ENCODE results near the gene COX7B.
"Not testable (repeated sequence)": the region's sequence is repeated elsewhere in the genome, so short reads cannot be mapped to it uniquely, and the experiment has no call there.

Gene COX7B, protein sequence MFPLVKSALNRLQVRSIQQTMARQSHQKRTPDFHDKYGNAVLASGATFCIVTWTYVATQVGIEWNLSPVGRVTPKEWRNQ

DNA sequence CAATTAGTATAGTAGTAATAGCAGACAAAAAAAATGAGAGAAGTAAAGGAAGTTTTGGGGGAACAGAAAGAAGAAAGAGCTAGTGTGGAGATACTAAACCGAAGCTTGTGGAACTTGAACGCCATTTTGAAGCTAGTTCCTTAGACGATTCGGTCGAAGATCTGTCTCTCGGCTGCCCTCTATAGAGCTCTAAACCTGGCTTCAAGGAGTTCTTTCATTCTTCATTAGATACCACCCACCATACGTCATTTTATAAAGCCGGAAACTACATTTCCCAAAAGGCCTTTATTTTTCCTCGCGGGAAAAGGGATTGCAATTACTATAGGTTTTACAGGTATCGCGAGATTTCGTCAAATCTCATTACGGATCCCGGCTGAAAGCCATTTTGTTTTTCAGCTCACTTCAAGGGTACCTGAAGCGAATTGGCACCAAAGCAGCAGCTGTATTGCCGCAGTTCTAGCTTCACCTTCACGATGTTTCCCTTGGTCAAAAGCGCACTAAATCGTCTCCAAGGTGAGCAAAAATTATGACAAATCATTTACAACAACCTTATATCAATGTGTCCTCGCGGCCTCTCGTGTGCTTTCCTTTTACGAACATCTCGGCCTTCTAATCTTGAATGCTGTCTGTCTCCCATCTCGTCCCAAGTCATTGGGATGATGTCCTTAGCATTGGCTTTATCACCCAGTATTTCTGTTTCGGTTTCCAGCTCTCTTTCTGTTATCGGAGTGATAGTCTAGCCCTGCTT is at the start of gene COX7B:
TSS of gene COX7B (plus strand) at position 388 of the 748 bp plus-strand sequence. CDS start at position 474, 86 bp downstream.
- Mint-ChIP-seq H3K27ac (peak within 1 kb of the TSS; percentile 99), H3K9me3 (no peaks in the 10 kb centered on the region), H3K4me3 (peak within 1 kb of the TSS; percentile 96), H3K4me1 (peaks cover 30% of the 10 kb centered on the region), H3K36me3 (peaks cover 25% of the 10 kb centered on the region), H3K27me3 (no peaks in the 10 kb centered on the region)
- DNase-seq = peak; percentile 73
- CTCF ChIA-PET = interaction anchor here (0.7 to 2.4 kb wide), 7 partner anchors 10 to 1344 kb away, joined by 3 to 9 read pairs (median 3); partner anchors contain the start of genes ATP7A and FGF16

DNA sequence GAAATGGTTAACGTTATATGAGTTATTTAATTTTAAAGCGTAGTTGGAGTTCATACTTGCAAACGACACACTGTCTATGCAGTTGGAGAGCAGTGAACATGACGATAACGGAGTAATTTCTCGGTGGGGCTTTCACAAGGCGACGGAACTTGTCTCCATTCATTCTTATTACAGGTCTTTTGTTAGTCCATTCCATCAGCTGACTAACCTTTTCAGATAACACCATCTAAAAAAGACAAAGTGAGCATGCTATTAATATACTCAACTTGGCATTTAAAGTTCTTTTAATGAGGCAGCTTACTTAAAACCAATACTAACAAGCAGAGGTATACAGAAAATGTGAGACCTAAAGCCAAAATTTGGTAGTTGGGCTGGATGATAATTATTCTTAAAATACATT is 23.9 kb upstream of the COX7B start:
- CTCF ChIA-PET = no interaction called here
- no peak for DNase-seq

DNA sequence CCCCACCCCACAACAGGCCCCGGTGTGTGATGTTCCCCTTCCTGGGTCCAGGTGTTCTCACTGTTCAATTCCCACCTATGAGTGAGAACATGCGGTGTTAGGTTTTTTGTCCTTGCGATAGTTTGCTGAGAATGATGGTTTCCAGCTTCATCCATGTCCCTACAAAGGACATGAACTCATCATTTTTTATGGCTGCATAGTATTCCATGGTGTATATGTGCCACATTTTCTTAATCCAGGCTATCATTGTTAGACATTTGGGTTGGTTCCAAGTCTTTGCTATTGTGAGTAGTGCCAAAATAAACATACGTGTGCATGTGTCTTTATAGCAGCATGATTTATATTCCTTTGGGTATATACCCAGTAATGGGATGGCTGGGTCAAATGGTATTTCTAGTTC is 17.9 kb upstream of the COX7B start:
- H3K36me3 Mint-ChIP-seq, H3K27ac Mint-ChIP-seq, H3K9me3 Mint-ChIP-seq, DNase-seq, CTCF ChIA-PET, H3K4me3 Mint-ChIP-seq, H3K4me1 Mint-ChIP-seq, H3K27me3 Mint-ChIP-seq: not testable (repeated sequence)

More for the DNA sequence above, 23.9 kb upstream of the COX7B start:
- Mint-ChIP-seq H3K4me1 (peaks cover 2% of the 10 kb centered on the region), H3K27ac (no peak overlapping the region), H3K27me3 (no peaks in the 10 kb centered on the region), H3K36me3 (peaks cover 15% of the 10 kb centered on the region), H3K9me3 (no peaks in the 10 kb centered on the region), H3K4me3 (no peak overlapping the region)

DNA sequence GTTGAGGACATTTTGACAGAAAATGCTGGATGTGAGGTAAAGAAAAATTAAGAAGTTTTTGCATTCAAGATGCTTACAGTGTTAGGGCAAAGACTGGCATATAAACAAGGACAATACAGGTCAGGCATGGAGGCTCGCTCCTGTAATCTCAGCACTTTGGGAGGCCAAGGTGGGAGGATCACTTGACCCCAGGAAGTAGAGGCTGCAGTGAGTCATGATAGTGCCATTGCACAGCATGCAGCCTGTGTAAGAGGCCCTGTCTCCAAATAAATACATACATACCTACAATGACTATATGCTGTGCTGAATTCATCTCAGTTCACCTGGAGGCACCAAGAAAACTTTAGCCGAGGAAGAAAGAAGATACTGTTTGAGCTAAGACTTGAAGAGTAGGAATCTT is 6.4 kb upstream of the COX7B start:
- Mint-ChIP-seq H3K27ac (no peak overlapping the region), H3K9me3 (no peaks in the 10 kb centered on the region), H3K4me3 (peak overlapping the region; percentile 54), H3K36me3 (peaks cover 16% of the 10 kb centered on the region), H3K27me3 (no peaks in the 10 kb centered on the region), H3K4me1 (peaks cover 21% of the 10 kb centered on the region)
- CTCF ChIA-PET = no interaction called here
- DNase-seq = no peak

DNA sequence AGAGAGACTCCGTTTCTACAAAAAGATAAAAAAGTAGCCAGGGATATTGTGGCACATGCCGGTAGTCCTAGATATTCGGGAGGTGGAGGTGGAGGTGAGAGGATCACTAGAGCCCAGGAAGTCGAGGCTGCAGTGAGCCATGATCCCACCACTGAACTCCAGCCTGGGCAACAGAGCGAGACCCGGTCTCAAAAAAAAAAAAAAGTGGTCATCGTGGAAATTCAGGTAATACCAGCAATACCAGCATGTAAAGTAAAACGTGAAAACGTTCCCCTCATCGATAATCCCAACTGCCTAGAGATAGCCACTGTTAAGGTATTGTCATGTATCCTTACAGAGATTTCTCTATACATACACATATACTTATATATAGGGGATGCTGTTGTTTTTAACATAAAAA is 5.6 kb upstream of the COX7B start:
- no peak for DNase-seq
- no peaks in the 10 kb centered on the region for H3K9me3 Mint-ChIP-seq
- H3K4me3 Mint-ChIP-seq = peak overlapping the region; percentile 93
- H3K27me3 Mint-ChIP-seq = no peaks in the 10 kb centered on the region
- peaks cover 23% of the 10 kb centered on the region for H3K4me1 Mint-ChIP-seq
- peaks cover 16% of the 10 kb centered on the region for H3K36me3 Mint-ChIP-seq
- H3K27ac Mint-ChIP-seq = peak overlapping the region; percentile 100
- CTCF ChIA-PET = no interaction called here

DNA sequence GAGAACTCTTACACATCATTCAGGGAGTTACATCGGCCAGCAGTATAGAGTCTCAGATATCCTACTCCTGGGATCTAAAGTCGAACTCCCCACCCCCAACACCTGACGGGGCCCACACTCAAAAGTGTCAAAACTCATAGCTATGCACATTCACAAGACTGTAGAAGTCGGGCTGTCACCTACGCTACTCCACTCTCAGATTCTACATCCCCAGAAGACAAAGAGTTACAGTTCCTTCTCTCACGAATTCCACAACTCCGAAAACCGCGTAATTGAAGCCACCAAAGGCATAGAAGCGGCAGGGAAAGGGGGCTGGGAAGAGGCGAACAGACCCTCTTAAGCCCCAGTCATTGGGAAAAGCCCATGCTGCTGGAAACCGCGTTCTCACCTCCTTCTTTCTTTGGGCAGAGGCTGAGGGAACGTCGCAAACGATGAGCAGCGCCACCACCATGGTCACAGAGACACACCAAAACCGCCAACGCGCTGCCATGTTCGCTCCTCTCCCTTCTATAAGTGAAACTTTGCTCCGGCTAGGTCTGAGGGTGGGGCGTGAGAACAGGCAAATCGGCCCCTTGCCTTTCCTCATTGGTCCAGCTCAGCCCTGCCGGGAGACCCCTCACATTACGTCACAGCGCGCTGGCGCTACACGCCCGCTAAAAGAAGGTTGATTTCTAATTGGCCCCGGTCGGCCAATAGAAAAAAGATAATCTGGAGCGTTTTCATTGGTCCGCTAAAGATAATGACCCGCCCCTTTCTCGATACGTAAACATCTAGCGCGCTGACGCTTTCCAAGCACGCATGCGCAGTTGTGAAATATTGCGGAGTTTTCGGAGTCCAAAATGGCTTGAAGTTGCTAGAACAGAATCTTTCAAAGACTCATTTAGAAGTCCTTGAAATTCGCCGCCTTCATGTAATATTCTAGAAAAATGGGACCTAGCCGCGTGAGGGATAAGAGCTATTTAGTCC is 4.1 kb upstream of the COX7B start, which contains the start of gene MAGT1:
TSS of gene MAGT1 (minus strand) at position 515 of the 966 bp plus-strand sequence. CDS start at position 490, 25 bp downstream.
- Mint-ChIP-seq H3K27me3 (no peaks in the 10 kb centered on the region), H3K4me1 (peaks cover 26% of the 10 kb centered on the region), H3K9me3 (no peaks in the 10 kb centered on the region), H3K4me3 (peak within 1 kb of the TSS; percentile 93), H3K36me3 (peaks cover 11% of the 10 kb centered on the region), H3K27ac (peak within 1 kb of the TSS; percentile 100)
- CTCF ChIA-PET = interaction anchor here (0.9 kb wide), 1 partner anchor 128 kb away, joined by 3 read pairs; no protein-coding TSS in a partner anchor
- DNase-seq = peak; percentile 93

DNA sequence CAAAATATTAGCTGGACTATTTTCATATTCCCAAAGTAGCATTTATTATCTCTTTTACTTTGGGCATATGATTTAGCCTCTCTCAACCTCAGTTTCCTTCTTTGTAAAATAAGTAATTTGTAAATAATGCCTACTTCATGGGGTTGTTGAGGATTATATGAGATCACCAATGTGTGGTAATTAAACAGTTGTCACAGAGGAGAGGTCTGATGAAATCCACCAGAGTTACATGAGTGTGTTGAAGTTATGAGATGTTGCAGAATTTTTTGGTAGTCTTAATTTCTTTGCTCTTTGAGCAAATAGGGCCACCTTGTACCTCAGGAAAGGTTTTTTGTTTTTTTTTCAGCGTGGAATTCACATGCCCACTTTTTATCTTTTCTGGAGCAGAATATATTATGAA is 1.4 kb downstream of the COX7B start:
- CTCF ChIA-PET = interaction anchor here (1.1 to 2.4 kb wide), 2 partner anchors 10 to 125 kb away, joined by 3 to 9 read pairs; partner anchors contain the start of gene ATP7A
- H3K9me3 Mint-ChIP-seq = no peaks in the 10 kb centered on the region
- H3K4me3 Mint-ChIP-seq = peak overlapping the region; percentile 96
- H3K27me3 Mint-ChIP-seq = no peaks in the 10 kb centered on the region
- H3K27ac Mint-ChIP-seq = peak overlapping the region; percentile 99
- H3K4me1 Mint-ChIP-seq = peaks cover 29% of the 10 kb centered on the region
- peaks cover 28% of the 10 kb centered on the region for H3K36me3 Mint-ChIP-seq
- no peak for DNase-seq

DNA sequence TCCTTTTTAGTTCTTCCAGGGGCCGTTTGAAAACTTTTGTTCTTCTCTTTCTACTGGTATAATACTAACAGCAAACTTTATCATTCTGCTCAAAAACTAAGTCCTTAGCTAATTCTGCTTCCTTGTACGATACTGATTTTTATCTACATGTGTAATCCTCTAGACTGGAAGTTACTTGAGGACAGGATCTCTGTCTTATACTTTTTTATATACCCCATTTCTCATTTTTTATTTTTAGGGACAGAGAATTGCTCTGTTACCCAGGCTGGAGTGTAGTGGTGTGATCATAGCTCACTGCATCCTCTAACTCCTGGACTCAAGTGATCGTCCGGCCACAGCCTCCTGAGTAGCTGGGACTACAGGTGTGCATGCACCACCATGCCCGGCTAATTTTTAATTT is 2.2 kb downstream of the COX7B start:
- DNase-seq = no peak
- peak overlapping the region; percentile 73 for H3K27ac Mint-ChIP-seq
- peaks cover 26% of the 10 kb centered on the region for H3K4me1 Mint-ChIP-seq
- H3K9me3 Mint-ChIP-seq = no peaks in the 10 kb centered on the region
- H3K4me3 Mint-ChIP-seq = peak overlapping the region; percentile 96
- CTCF ChIA-PET = interaction anchor here (1.1 kb wide), 1 partner anchor 124 kb away, joined by 3 read pairs; no protein-coding TSS in a partner anchor
- H3K36me3 Mint-ChIP-seq = peaks cover 28% of the 10 kb centered on the region
- H3K27me3 Mint-ChIP-seq = no peaks in the 10 kb centered on the region

DNA sequence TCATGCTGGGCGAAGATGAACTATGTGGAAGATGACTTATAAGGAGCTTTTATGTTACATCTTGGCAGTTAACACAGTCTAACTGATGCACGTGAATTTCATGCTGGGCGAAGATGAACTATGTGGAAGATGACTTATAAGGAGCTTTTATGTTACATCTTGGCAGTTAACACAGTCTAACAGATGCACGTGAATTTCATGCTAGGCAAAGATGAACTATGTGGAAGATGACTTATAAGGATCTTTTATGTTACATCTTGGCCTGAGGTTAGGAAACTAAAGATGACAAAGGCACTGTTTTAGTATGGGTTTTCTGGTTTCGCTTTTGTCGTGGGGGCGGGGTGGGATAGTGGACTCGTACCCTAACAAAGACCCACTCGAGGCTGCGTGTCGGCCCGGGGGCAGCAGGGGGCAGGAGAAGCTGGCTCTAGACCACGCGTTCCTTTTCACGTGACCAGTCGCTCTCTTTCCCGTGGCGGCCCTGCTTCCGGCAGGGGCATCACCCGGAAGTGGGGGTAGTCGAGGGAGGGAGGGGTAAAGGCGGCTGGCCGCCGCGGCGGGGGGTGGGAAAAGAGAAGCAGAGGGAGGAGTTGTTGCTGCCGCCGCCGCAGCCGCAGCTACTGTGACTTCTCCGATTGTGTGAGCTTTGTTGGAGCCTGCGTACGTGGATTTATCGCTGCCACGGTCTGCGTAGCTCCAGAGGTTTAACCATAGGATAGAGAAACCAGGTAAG is 11.0 kb downstream of the COX7B start, which contains the start of gene ATP7A:
TSS of gene ATP7A (plus strand) at position 586 of the 733 bp plus-strand sequence. CDS start 60,949 bp downstream, outside the sequence.
- DNase-seq = peak; percentile 94
- Mint-ChIP-seq H3K4me1 (peaks cover 13% of the 10 kb centered on the region), H3K4me3 (peak within 1 kb of the TSS; percentile 97), H3K36me3 (peaks cover 2% of the 10 kb centered on the region), H3K27me3 (no peaks in the 10 kb centered on the region), H3K9me3 (no peaks in the 10 kb centered on the region), H3K27ac (peak within 1 kb of the TSS; percentile 97)
- CTCF ChIA-PET = interaction anchor here (1.9 to 4.3 kb wide), 2 partner anchors 11 to 115 kb away, joined by 9 to 21 read pairs; partner anchors contain the start of gene COX7B

DNA sequence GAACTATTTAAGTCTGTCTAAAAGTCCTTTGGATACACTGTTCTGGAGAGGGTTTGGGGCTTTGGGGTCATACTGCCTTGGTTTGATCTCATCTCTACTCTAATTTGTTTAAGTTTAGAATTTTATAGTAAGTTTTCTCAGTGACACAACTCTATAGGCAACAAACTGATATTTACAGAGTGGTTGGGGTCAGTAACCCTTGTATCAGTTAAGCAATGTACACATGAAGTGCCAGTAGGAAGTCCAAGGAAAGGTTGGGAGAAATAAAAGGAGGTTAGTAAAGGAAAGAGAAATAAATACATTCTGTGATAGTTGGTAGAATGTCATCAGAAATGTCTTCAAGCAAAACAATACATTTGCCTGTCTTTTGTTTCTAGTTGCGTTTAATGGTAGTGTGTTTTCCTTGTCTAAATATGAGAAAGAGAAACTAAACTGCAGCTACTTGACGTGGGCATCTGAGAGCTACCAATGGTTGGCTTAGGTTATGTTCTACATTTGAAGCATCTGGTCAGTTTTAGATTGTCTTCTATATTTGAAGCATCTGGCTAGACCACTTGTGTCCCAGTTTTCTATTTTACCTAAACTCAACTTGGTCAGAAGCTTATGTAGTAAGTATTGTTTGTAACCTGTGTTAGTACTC is 18.1 kb downstream of the COX7B start:
- CTCF ChIA-PET = interaction anchor here (1.2 kb wide), 1 partner anchor 107 kb away, joined by 5 read pairs; no protein-coding TSS in a partner anchor
- no peaks in the 10 kb centered on the region for H3K9me3 Mint-ChIP-seq

DNA sequence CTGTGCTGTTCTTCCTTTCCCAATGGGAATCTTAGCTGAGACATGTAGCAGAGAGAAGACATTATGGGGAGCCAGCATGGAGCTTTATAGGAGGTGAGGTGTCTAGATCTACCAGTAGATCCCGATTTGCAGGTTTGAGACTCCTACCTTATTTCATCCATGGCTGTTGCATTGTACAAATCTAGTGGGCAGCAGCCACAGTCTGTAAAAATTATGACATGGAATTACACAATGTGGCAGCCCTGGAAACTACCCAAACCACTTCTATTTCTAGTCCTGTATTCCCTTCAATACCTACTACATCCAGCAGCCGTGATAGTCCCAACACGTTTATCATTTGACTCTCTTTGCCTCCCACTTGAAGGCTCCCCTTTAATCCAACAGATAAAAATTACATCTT is 19.3 kb downstream of the COX7B start:
- Mint-ChIP-seq H3K4me3 (no peak overlapping the region), H3K27ac (no peak overlapping the region)
- CTCF ChIA-PET = interaction anchor here (1.0 to 1.3 kb wide), 2 partner anchors 151 to 173 kb away, joined by 3 read pairs; no protein-coding TSS in a partner anchor

More for the DNA sequence above, 18.1 kb downstream of the COX7B start:
- DNase-seq = no peak
- Mint-ChIP-seq H3K36me3 (peaks cover 2% of the 10 kb centered on the region), H3K27ac (peak overlapping the region; percentile 78), H3K4me3 (peak overlapping the region; percentile 40), H3K27me3 (no peaks in the 10 kb centered on the region), H3K4me1 (peaks cover 22% of the 10 kb centered on the region)

DNA sequence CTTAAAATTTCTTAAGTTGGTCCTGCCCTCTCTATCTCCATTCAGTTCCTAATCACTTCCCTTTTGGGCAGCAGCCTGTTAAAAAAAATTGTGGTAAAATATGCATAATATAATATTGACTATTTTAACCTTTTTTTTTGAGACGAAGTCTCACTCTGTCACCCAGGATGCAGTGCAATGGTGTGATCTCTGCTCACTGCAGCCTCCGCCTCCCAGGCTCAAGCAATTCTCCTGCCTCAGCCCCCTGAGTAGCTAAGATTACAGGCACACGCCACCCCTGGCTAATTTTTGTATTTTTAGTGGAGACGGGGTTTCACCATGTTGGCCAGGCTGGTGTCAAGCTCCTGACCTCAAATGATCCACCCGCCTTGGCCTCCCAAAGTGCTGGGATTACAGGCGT is 20.1 kb downstream of the COX7B start:
- CTCF ChIA-PET = interaction anchor here (0.8 to 1.3 kb wide), 2 partner anchors 107 to 173 kb away, joined by 3 read pairs; no protein-coding TSS in a partner anchor
- H3K36me3 Mint-ChIP-seq = not testable (repeated sequence)

More for the DNA sequence above, 19.3 kb downstream of the COX7B start:
- Mint-ChIP-seq H3K27me3 (no peaks in the 10 kb centered on the region), H3K36me3 (peaks cover 2% of the 10 kb centered on the region), H3K4me1 (peaks cover 14% of the 10 kb centered on the region), H3K9me3 (no peaks in the 10 kb centered on the region)
- DNase-seq = no peak

DNA sequence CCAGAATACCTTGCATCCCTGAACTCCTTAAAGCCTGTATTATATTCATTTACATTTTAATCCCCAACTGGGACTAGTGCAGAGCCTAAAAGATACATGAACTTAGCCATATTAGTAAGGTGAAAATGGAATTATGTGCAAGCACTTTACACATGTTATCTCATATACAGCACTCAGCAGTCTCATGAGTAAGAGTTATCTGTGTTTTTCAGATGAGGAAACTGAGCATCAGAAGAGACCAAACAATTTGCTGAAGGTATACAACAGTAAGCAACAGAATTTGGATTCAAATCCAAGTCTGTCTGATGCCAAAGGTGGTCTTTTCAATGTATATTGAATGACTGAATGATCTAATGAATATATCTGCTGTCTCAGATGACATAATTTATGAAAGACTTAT is 23.5 kb downstream of the COX7B start:
- Mint-ChIP-seq H3K4me3 (no peak overlapping the region), H3K27me3 (no peaks in the 10 kb centered on the region), H3K9me3 (no peaks in the 10 kb centered on the region), H3K36me3 (peaks cover 4% of the 10 kb centered on the region), H3K27ac (no peak overlapping the region), H3K4me1 (peaks cover 7% of the 10 kb centered on the region)
- CTCF ChIA-PET = no interaction called here
- no peak for DNase-seq

More for the DNA sequence above, 20.1 kb downstream of the COX7B start:
- not testable (repeated sequence) for H3K4me3 Mint-ChIP-seq, H3K27me3 Mint-ChIP-seq, H3K9me3 Mint-ChIP-seq, DNase-seq
- H3K27ac Mint-ChIP-seq = peak overlapping the region; percentile 33
- H3K4me1 Mint-ChIP-seq = peaks cover 14% of the 10 kb centered on the region

Data from activated naive CD4-positive, alpha-beta T cell treated with anti-CD3 and anti-CD28 coated beads, Interleukin-2, amount 10 ng/mL, durations not matched to agents 7 days and 5 days (primary cell).